ENCODE data around the gene NEURL3. TPM values are rescaled to one million over a fixed set of nuclear protein-coding genes. Genes with fewer than 3 reads are reported as not detected.

The NEURL3 gene
- total RNA-seq, 4 donors from 2014 or later = 0.40 TPM; not detected in 3

- 12 to 15% methylated on average over 8 of the region's 8 CpGs for WGBS, 2 donors
- Histone ChIP-seq H3K4me3 (replicated peaks in 1 of 3) (no peak overlapping the region), H3K27me3 (no peaks in the 10 kb centered on the region), H3K27ac (peak overlapping the region; percentile 2 to 87 (median 83)), H3K4me1 (peaks cover 39 to 65% of the 10 kb centered on the region in 2 donors), H3K9me3 (no peaks in the 10 kb centered on the region), H3K36me3 (no peaks in the 10 kb centered on the region)
- intact Hi-C loops (cut with DNase I) = loop anchor here (10.0 kb wide), 1 partner anchor 101 kb away; the partner anchor contains the start of gene KANSL3
- TF ChIP-seq CTCF (IDR thresholded peaks at IDR 0.05) (no peak), POLR2A (IDR thresholded peaks at IDR 0.05) (no peak)
- peak; percentile 85 to 86 for DNase-seq
These were observed 28.3 kb upstream of the NEURL3 start for GRCh38 chr2:96533292-96534073.

GRCh38 chr2:96532641-96533291 is 27.6 kb upstream of the NEURL3 start:
- Histone ChIP-seq H3K4me3 (replicated peaks in 1 of 3) (no peak overlapping the region), H3K27me3 (no peaks in the 10 kb centered on the region)
- intact Hi-C loops (cut with DNase I) = loop anchor here (10.0 kb wide), 1 partner anchor 102 kb away; the partner anchor contains the start of gene KANSL3

GRCh38 chr2:96531872-96532505 is 26.8 kb upstream of the NEURL3 start:
- Histone ChIP-seq H3K9me3 (no peaks in the 10 kb centered on the region), H3K27ac (peak overlapping the region; percentile 2 to 87 (median 83)), H3K4me1 (peaks cover 30 to 67% of the 10 kb centered on the region in 2 donors), H3K36me3 (no peaks in the 10 kb centered on the region), H3K27me3 (no peaks in the 10 kb centered on the region), H3K4me3 (replicated peaks in 1 of 3) (no peak overlapping the region)
- no peak for TF ChIP-seq CTCF (IDR thresholded peaks at IDR 0.05)
- peak in 1 of 2 donors; percentile 19 for TF ChIP-seq POLR2A (IDR thresholded peaks at IDR 0.05)
- intact Hi-C loops (cut with DNase I) = loop anchor here (10.0 kb wide), 1 partner anchor 103 kb away; the partner anchor contains the start of gene KANSL3
- DNase-seq = peak; percentile 88 to 92
- WGBS, 2 donors = 21 to 25% methylated on average over 16 to 21 of the region's 23 CpGs

More at GRCh38 chr2:96532641-96533291, 27.6 kb upstream of the NEURL3 start:
- H3K4me1 ChIP-seq = peaks cover 32 to 65% of the 10 kb centered on the region in 2 donors
- TF ChIP-seq CTCF (IDR thresholded peaks at IDR 0.05) (no peak), POLR2A (IDR thresholded peaks at IDR 0.05) (no peak)
- H3K27ac ChIP-seq = peak overlapping the region; percentile 2 to 87 (median 83)
- DNase-seq = no peak
- H3K36me3 ChIP-seq = no peaks in the 10 kb centered on the region
- H3K9me3 ChIP-seq = no peaks in the 10 kb centered on the region
- 89 to 91% methylated on average over 4 to 7 of the region's 7 CpGs for WGBS, 2 donors

- H3K4me1 ChIP-seq = peaks cover 30 to 73% of the 10 kb centered on the region in 2 donors
- 82 to 90% methylated on average over 9 of the region's 9 CpGs for WGBS, 2 donors
These were observed 26.2 kb upstream of the NEURL3 start for GRCh38 chr2:96531366-96531765.

More at GRCh38 chr2:96531366-96531765, 26.2 kb upstream of the NEURL3 start:
- H3K4me3 ChIP-seq (replicated peaks in 1 of 3) = no peak overlapping the region
- no peaks in the 10 kb centered on the region for H3K27me3 ChIP-seq
- H3K27ac ChIP-seq = peak overlapping the region in 2 of 3 donors; percentile 83 to 87
- H3K36me3 ChIP-seq = no peaks in the 10 kb centered on the region
- no peak for DNase-seq
- TF ChIP-seq POLR2A (IDR thresholded peaks at IDR 0.05) = no peak
- TF ChIP-seq CTCF (IDR thresholded peaks at IDR 0.05) = no peak
- H3K9me3 ChIP-seq = no peaks in the 10 kb centered on the region
- intact Hi-C loops (cut with DNase I) = loop anchor here (10.0 kb wide), 1 partner anchor 103 kb away; the partner anchor contains the start of gene KANSL3
